Measurements from ENCODE around the gene OR51L1.
A peak's percentile ranks its signal among the peaks of the same experiment; 100 is the strongest.

The OR51L1 gene

DNA sequence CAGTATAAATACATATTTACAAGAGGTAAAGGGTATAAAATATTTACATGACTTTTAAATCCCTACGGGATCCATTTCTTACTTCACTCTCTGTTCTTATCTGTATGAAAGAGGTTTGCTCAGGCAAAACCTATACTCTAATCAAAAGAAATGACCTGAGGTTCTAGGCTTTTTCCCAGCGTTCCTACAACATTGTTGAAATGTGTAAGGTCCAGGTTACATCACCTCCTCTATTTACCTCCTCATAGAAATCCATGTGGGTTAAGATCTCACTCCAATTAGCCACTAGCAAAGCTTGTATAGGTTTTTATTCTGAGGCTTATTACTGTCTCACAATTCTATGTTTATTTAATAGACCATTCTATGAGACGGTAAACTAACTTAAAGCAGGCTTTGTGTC lies 12.0 kb upstream of the OR51L1 start:
- no peak for DNase-seq (ENCODE audit: low spot score)
- H3K4me3 ChIP-seq: no peak overlapping the region
- no peak for TF ChIP-seq CTCF (IDR thresholded peaks at IDR 0.05)
- H3K27ac ChIP-seq: no peak overlapping the region

GRCh38 chr11:4983841-4984240 lies 10.8 kb upstream of the OR51L1 start:
- Histone ChIP-seq H3K4me3 (no peak overlapping the region), H3K27ac (no peak overlapping the region)
- TF ChIP-seq CTCF (IDR thresholded peaks at IDR 0.05): no peak
- no peak for DNase-seq (ENCODE audit: low spot score)

- Histone ChIP-seq H3K4me3 (no peak overlapping the region), H3K27ac (no peak overlapping the region)
- no peak for TF ChIP-seq CTCF (IDR thresholded peaks at IDR 0.05)
- no peak for DNase-seq (ENCODE audit: low spot score)
Observed at GRCh38 chr11:4991060-4991459, 3.6 kb upstream of the OR51L1 start.

DNA sequence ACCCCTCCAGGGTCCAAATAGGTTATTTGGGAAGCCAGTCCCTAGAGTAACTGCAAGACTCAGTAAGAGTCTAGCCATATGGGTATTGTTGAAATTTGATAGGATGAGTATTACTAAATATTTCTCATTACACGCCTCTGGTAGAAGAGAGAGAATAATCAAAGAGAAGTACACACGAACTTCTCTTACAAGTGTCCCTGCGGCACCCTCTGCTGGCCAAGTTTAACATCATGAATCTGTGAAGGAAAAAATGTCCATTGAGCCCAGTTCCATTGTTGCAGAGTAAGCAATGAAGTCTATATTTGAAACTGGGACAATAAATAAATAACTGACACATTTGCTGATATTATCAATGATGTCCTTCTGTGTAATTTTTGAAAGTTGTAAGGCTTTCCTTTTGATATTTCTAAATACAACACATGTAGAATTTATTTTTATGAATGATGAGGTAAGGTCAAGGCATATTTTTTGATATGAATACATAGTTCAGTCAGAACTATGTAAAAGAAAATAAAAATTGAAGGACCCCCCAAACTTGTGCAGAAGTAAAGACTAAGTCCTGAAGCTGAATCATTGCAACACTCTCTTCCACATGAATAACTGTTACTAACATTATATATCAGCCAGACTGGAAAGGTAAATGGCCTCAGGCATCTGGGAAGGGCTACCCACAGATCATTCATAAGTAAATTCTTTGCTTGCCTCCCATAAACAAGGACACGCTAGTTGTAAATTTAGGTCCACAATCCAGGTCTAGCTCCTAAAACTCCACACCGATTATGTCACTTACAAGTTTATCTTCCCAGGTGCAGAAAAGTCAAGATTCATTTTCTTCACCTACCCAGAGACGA lies 10.0 kb downstream of the OR51L1 start:
- no peak overlapping the region for H3K4me3 ChIP-seq
- DNase-seq (ENCODE audit: low spot score): no peak
- TF ChIP-seq CTCF (IDR thresholded peaks at IDR 0.05): peak; percentile 20
- H3K27ac ChIP-seq: no peak overlapping the region

DNA sequence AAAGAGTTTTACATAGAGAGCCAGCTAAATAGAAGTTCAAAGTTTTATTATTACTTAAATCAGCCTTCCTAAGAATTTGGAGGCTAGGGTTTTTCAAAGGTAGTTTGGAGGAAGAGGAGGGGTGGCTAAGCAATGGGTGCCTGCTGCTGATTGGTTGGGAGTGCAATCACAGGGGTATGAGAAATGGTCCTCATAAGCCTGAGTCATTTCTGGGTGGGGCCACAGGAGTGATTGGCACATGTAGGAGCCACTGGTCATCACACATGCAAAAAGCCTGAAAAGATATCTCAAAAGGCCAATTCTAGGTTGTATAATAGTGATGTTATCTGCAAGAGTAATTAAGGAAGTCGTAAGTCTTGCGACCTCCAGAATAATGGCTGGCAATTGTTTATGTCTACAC lies 12.9 kb downstream of the OR51L1 start:
- TF ChIP-seq CTCF (IDR thresholded peaks at IDR 0.05): no peak
- no peak for DNase-seq (ENCODE audit: low spot score)
- no peak overlapping the region for H3K4me3 ChIP-seq
- H3K27ac ChIP-seq: no peak overlapping the region

- Histone ChIP-seq H3K27ac (no peak overlapping the region), H3K4me3 (no peak overlapping the region)
- no peak for DNase-seq (ENCODE audit: low spot score)
- no peak for TF ChIP-seq CTCF (IDR thresholded peaks at IDR 0.05)
Observed at GRCh38 chr11:5011254-5011653, 16.6 kb downstream of the OR51L1 start.

- no peak for DNase-seq (ENCODE audit: low spot score)
- no peak for TF ChIP-seq CTCF (IDR thresholded peaks at IDR 0.05)
- H3K27ac ChIP-seq: no peak overlapping the region
- H3K4me3 ChIP-seq: no peak overlapping the region
Observed at GRCh38 chr11:5013012-5013411, 18.4 kb downstream of the OR51L1 start.
